ENCODE measurements around the gene CATSPER1.

DNA sequence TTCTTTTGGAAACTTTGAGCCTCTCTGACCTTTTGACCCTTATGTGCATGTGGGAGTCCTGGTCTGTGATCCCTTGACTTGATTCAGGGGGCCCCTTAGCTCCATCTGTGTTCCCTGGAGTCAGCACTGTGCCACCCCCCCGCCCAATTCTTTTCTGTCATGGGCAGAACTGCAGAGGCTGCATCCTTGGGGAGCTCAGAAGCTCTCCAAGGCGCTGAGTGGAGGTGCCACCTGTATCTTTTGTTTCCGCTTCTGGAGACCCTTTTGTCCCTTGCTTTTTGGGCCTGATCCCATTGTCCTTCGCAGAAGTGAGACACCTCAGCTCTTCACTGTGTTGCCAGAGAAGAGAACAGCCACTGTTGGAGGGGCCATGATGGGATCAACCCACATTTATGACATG is 41.4 kb upstream of the CATSPER1 start:
- no peak for TF ChIP-seq CTCF (IDR thresholded peaks at IDR 0.05)
- TF ChIP-seq POLR2A (IDR thresholded peaks at IDR 0.05): no peak
- no peak for TF ChIP-seq EP300 (IDR thresholded peaks at IDR 0.05)
